ENCODE results near the gene ELOB.

Gene ELOB

DNA sequence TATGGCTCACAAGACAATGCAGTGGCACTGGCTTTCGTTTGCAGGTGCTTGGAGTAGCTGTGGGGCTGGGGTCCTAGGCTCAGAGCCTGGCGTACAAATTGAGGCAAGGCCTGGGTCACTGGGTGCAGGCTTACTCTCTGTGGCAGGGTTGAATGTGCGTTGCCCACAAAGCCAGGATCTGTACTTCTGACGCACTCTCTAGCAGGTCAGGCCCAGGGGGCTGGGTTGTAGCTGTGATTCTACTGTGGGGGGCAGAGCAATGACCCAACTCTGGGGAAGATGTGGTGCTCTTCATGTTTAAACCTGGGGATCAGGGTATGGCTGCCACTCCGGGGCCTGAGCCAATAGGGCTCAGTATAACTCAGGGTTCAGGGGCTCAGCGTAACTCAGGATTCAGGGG is 33.6 kb upstream of the ELOB start:
- DNase-seq (ENCODE audit: low spot score): no peak

GRCh38 chr16:2809149-2809760 is 32.2 kb upstream of the ELOB start:
- no peak for DNase-seq (ENCODE audit: low spot score)

DNA sequence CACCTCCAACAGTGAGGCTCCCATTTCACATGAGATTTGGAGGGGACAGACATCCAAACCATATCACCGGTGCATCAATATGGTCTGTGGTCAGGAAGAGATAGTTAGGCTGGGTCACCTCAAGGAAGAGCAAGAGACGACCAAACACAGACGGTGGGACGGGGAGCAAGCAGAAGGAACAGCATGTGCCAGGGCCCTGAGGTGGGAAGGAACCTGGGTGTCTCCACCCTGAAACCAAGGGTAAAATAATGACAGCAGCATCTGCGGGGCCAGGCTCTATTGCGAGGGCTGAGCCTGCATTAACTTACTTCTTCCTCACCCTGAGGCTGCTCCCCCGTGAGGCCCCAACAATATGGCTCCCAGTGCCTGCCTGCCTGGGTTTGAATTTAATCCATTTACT is 31.1 kb upstream of the ELOB start:
- no peak for DNase-seq (ENCODE audit: low spot score)

- no peak for DNase-seq (ENCODE audit: low spot score)
These were observed 29.2 kb upstream of the ELOB start for GRCh38 chr16:2806286-2806685.

DNA sequence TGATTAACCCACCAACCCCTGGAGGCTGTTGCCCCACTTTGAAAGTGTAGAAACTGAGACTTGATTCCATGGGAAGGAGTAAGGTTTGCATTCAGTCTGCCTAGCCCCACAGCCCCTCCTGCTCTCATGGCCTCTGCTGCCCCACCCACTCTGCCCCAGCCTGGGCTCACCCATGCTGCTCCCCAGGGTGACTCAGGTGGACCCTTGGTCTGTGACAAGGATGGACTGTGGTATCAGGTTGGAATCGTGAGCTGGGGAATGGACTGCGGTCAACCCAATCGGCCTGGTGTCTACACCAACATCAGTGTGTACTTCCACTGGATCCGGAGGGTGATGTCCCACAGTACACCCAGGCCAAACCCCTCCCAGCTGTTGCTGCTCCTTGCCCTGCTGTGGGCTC is 27.6 kb upstream of the ELOB start:
- no peak for DNase-seq (ENCODE audit: low spot score)

GRCh38 chr16:2803545-2804195 is 26.6 kb upstream of the ELOB start:
- DNase-seq (ENCODE audit: low spot score): no peak

- DNase-seq (ENCODE audit: low spot score): no peak
These were observed 22.8 kb upstream of the ELOB start for GRCh38 chr16:2799859-2800226.

DNA sequence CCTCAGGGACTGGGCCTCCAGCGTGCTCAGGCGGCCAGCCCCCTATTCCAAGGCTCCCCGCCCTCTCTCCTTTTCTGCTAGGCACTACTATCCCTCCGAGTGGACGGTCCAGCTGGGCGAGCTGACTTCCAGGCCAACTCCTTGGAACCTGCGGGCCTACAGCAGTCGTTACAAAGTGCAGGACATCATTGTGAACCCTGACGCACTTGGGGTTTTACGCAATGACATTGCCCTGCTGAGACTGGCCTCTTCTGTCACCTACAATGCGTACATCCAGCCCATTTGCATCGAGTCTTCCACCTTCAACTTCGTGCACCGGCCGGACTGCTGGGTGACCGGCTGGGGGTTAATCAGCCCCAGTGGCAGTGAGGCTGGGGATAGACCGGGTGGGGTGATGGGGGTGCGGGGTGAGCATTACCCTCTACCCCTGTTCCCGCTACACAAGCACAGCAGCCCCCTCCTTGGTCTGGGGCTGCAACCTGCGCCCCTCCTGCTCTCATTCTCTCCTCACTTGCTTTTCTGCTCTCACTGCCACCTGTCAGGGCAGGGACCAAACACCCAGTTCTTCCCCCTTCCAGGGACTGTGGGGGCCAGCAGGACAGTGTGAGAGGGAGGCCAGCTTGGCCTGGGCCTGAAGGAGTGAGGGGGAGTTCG is 22.3 kb upstream of the ELOB start:
- DNase-seq (ENCODE audit: low spot score): no peak

DNA sequence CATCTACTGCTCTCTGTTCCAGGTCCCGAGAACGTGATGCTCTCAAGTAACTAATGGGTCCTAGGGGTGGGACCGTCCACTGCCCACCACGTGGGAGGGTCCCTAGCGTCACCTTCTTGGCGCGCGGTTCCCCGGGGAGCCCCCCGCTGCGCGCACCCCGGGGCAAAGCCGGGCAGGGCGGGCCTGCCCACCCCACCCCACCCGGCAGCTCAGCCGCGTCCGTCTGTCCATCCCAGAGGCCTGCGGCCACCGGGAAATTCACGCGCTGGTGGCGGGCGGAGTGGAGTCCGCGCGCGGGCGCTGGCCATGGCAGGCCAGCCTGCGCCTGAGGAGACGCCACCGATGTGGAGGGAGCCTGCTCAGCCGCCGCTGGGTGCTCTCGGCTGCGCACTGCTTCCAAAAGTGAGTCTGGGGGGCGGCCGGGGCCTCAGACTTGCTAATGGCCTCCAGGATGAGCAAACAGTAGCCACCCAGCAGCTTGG is 21.7 kb upstream of the ELOB start:
- no peak for DNase-seq (ENCODE audit: low spot score)

- DNase-seq (ENCODE audit: low spot score): no peak
These were observed 18.5 kb upstream of the ELOB start for GRCh38 chr16:2795395-2796143.

DNA sequence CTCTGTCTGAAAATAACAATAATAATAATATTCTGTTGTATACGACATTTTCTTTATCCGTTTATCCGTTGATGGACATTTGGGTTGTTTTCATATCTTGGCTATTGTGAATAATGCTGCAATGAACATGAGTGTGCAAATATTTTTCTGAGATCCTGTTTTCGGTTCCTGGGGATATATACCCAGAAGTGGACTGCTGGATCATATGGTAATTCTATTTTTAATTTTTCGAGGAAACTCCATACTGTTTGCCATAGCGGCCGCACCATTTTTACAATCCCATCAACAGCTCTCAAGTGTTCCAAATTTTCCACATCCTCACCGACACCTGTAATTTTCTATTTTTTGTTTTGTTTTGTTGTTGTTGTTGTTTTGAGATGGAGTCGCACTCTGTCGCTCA is 15.9 kb upstream of the ELOB start:
- no peak for DNase-seq (ENCODE audit: low spot score)

- no peak for DNase-seq (ENCODE audit: low spot score)
These were observed 14.1 kb upstream of the ELOB start for GRCh38 chr16:2791174-2791573.

DNA sequence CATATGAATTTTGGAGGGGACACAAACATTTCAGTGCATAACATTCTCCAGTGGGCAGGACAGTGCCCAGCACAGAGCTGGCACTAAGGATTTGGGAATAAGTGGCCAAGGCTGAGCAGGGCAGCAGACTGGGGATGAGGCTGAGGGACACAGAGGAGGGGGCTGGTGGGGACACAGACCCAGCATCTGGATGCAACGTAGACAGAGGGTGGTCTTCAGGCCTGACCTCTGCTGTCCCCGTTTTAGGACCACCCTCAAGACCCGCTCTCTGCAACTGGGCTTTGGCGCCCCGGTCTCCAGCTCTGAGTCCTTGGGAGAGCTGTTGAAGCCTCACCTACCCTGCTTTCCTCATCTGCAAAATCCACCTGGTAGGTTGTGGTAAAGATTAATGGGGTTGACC is 13.6 kb upstream of the ELOB start:
- no peak for DNase-seq (ENCODE audit: low spot score)

DNA sequence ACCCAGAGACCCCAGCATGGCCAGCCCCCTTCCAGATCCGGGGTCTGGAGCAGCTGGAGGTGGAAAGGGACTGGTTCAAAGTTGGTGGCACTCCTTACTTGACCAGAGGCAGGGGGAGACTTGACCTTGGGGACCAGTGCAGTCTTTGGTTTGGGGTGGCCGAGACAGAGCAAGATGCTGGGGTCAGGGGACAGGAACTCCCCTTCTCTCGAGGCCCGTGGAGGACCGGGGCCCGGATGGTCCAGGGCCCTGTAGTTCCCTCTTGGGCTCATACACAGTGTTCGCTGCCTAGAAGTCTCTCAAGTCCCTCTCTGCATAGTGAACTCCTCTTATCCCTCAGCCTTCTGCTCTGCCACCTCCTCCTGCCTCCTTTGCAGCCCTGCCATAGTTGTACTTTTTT is 10.9 kb upstream of the ELOB start:
- no peak for DNase-seq (ENCODE audit: low spot score)

- DNase-seq (ENCODE audit: low spot score): no peak
These were observed 10.3 kb upstream of the ELOB start, which contains the start of gene PRSS33 for GRCh38 chr16:2787406-2787805. Gene PRSS33 (minus strand): TSS chr16:2787560. CDS start chr16:2786547, 1,013 bp downstream.

DNA sequence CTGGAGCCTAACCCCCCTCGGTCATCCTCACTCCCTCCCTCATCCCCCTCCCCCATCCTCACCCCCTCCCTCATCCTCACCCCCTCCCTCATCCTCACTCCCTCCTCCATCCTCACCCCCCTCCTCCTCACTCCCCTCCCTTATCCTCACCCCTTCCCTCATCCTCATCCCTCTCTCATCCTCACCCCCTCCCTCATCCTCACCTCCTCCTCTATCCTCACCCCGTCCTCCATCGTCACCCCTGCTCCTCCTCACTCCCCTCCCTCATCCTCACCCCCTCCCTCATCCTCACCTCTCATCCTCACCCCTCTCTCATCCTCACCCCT is 9.7 kb upstream of the ELOB start:
- DNase-seq (ENCODE audit: low spot score): no peak

DNA sequence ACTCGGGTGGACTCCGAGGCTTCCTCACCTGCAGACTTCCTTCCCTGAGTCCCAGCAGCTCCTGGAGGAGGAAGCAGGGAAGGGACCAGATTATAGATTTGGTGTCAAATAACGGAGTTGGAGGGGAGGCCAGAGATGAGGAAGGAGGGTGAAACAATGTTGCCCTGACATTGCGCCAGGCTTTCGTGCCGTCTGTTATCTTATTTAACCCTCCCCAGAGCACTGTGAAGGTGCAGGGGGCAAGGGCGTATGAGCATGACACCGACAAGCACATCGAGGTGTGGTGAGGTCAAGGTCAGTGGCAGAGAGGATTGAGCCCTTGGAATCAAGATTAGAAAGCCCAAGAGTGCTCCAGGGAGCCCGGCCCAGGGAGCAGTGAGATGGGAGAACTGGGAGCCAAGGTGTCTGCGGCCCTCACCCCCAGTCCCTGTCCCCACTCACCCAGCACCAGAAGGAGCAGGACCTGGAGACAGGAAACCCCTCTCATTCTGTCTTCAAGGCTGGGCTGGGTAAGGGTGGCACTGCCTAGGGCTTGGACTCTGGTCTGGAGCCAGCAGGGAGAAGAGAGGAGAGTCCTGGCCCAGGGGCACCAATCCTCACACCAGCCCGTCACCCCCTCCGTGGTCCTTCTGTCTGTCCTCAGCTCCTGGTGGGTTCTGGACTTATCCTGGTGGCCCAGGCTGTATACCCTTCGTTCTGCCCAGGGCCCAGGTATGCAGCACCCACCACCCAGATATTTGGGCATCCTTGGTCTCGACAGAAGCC is 9.2 kb upstream of the ELOB start:
- DNase-seq (ENCODE audit: low spot score): no peak

- no peak for DNase-seq (ENCODE audit: low spot score)
These were observed 8.3 kb upstream of the ELOB start for GRCh38 chr16:2785101-2785991.

DNA sequence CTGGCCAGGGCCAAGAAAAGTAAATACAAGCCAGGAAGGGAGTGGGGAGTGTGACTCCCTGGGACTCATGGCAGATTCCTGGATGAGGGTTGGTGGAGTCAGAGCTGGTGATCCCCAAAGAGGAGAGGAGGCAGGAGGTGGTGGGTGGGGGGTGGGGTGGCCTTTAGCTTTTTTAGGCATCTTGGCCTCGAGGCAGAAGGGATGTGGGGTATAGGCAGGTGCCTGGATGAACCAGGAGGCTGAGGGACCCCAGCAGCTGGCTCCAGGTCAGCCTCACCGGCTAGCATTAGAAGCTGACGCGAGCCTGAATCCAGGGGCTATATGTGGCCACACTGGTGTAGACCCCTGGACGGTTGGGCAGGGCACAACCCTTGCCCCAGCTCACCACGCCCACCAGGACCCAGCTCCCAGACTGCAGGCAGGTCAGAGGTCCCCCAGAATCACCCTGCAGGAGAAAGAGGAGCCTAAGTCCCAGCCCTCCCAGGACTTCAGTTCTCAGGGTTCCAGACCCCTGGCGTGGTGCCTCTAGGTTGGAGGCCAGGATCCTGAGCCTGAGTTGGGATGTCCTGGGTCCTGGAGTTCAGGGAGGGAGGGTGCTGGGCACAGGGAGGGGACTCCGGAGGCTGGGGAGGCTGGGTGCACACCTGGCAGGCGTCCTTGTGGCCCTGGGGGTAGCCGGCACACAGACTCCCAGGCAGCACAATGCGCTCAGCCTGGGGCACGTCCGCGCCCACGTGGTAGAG is 7.4 kb upstream of the ELOB start:
- no peak for DNase-seq (ENCODE audit: low spot score)

DNA sequence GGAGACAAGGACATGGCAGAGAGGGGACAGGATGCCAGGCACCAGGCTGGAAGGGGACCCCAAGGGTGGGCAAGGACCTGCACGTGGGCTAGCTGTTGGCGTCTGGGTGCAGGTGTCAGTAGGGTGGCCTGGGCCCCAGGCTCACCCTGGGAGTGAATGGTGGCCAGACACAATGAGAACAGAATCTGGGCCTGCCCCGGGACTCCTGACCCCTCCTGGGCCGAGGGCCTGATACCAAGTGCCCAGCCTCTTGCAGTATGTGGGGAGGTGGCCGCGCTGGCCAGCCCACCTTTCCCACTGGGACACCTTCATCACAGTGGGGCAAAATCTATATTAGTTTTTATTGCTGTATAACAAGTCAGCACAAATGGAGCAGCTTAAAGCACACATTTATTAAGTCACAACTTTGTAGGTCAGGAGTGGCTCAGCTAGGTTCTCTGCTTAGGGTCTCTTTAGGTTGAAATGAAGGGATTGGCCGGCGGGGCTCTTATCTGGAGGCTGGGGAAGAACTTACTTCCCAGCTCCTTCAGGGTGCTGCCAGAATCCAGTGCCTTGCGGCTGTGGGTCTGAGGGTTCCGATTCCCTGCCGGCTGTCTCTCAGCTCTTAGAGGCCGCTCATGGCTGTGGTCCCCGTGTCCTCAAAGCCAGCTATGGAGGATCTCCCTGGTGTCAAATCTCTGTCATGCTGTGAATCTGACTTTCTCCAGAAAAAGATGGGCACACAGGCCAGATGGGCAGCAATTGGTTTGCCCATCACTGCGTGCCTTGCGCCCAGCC is 6.7 kb upstream of the ELOB start:
- no peak for DNase-seq (ENCODE audit: low spot score)

Data from hematopoietic multipotent progenitor cell treated with erythropoietin and hydrocortisone succinate and interleukin-3 and kit ligand, for 15 days (in vitro differentiated cells).